IgD-negative memory B cell (primary cell): ENCODE measurements around the gene PRR32. TPM values are rescaled to one million over a fixed set of nuclear protein-coding genes. Genes with fewer than 3 reads are reported as not detected.
"Not testable (repeated sequence)": the region's sequence is repeated elsewhere in the genome, so short reads cannot be mapped to it uniquely, and the experiment has no call there.

Experiments
- H3K27ac Mint-ChIP-seq, 3 donors: one replicate each; pipeline ENCODE4 v1.8.0; 2020 to 2022; ENCODE audit warnings: mild to moderate bottlenecking in 3 of 3, mixed read lengths in 3 of 3, moderate library complexity in 1 of 3
- H3K27me3 Mint-ChIP-seq: one replicate; pipeline ENCODE4 v1.8.0; 2021; ENCODE audit warnings: mixed read lengths
- H3K36me3 Mint-ChIP-seq: one replicate; pipeline ENCODE4 v1.8.0; 2020; ENCODE audit warnings: mild to moderate bottlenecking, mixed read lengths
- H3K4me1 Mint-ChIP-seq, 3 donors: one replicate each; pipeline ENCODE4 v1.8.0; 2020 to 2022; ENCODE audit warnings: mixed read lengths in 3 of 3, mild to moderate bottlenecking in 1 of 3
- H3K4me3 Mint-ChIP-seq, 4 donors: one replicate each; pipeline ENCODE4 v1.8.0; 2020 to 2022; ENCODE audit warnings: mild to moderate bottlenecking in 4 of 4, mixed read lengths in 4 of 4, moderate library complexity in 3 of 4
- H3K9me3 Mint-ChIP-seq, 3 donors: one replicate each; pipeline ENCODE4 v1.8.0; 2020 to 2021; ENCODE audit warnings: mixed read lengths in 3 of 3, mild to moderate bottlenecking in 1 of 3
- polyA plus RNA-seq: library from polyadenylated mRNA; unstranded; fragments of 300-500 nt; fragmentation: Illumina TruSeq; gene quantifications from one replicate; pipeline ENCODE4 v1.2.3, GENCODE V29; 2021

The PRR32 gene, protein sequence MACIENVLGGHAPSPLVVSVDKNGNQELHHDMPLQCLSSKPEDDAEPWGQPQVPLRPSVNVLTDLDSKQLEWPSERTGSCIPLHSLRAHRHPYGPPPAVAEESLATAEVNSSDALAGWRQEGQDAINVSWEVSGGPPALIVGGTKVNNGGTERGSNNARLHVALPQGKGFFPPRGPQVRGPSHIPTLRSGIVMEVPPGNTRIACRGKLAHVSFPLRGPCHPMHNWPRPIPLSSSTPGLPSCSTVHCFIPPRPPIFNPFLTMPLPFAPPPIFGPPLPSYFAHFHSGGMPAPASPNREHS
- polyA plus RNA-seq: not detected

DNA sequence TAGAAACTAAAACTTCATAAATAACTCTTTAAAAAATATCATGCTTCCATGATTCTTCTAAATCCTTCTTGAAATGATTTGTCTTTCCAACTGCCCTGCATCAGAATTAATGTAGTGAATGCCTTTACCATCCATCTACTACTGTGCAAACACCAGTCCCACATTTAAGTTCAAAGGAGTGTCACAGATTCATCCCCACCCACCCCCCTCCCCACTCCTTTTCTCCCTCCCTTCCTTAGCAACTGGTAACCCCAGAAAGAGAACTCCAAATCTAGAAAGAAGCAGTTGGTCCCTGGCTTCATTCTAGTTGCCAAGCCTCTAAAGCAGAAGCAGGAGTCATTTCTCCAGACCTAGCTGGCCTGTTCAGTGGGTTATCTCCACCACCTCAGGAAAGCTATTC, at the start of gene PRR32:
PRR32 (plus strand) TSS at position 301 of the 400 bp plus-strand sequence. CDS start 115 bp downstream, outside the sequence.
- Mint-ChIP-seq H3K27me3 (no peaks in the 10 kb centered on the region), H3K27ac (peak within 1 kb of the TSS in 1 of 3 donors; percentile 62), H3K36me3 (no peaks in the 10 kb centered on the region), H3K4me3 (no peak within 1 kb of the TSS), H3K9me3 (peaks cover 0 to 4% (median 3%) of the 10 kb centered on the region in 3 donors), H3K4me1 (peaks cover 0 to 1% (median 0%) of the 10 kb centered on the region in 3 donors)

DNA sequence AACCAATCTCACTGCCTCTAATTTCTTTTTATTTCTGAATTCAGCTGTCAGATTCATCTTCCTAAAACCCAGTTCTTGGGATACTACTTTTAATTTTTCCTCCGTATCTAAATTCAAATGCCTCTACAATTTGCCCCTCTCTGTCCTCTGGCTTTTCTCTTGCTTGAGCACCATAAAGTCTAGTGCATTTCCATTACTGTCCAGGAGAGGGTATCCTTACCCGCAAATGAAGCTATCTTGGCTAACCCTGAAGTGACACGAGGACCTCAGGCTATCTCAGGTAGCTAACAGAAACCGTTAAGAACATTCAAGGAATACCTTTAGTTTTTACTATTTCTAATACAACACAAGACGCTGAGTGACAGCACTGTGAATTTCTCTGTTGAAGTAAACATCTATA, 49.4 kb upstream of the PRR32 start:
- no peaks in the 10 kb centered on the region for H3K27me3 Mint-ChIP-seq
- H3K4me3 Mint-ChIP-seq: no peak overlapping the region
- peaks cover 3 to 5% (median 4%) of the 10 kb centered on the region in 3 donors for H3K9me3 Mint-ChIP-seq
- H3K4me1 Mint-ChIP-seq: no peaks in the 10 kb centered on the region
- no peak overlapping the region for H3K27ac Mint-ChIP-seq
- H3K36me3 Mint-ChIP-seq: no peaks in the 10 kb centered on the region

DNA sequence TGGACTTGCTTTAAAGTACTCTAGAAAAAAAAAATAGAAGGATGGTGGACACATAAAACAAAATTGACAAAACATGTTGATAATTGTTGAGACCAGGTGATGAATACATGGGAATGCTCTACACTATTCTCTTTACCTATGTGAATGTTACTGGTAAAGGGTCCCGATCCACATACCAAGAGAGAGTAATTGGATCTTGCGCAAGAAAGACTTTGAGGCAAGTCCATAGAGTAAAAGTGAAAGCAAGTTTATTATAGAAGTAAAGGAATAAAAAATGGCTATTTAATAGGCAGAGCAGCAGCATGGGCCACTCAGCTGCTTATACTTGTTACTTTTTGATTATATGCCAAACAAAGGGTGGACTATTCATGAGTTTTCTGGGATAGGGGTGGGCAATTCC, 34.0 kb upstream of the PRR32 start:
- Mint-ChIP-seq H3K4me1 (no peaks in the 10 kb centered on the region), H3K27ac (no peak overlapping the region), H3K36me3 (no peaks in the 10 kb centered on the region), H3K9me3 (peaks cover 0 to 16% (median 0%) of the 10 kb centered on the region in 3 donors), H3K4me3 (no peak overlapping the region), H3K27me3 (no peaks in the 10 kb centered on the region)

DNA sequence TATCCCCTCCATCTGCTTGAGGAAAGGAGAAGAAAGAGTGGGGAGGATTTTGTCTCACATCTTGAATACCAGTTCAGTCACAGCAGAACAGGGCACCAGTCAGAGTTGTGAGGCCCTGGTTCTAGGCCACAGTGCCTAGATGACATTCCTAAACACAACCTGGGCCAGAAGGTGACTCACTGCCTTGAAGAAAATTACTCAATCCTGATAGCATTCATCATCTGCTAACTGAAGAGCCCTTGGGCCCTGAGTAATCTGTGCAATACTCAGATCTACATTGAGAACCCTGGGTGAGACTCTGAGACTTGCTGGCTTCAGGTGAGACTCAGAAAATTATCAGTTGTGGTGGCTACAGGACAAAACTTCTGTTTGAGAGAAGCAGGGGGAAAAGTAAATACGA, 20.5 kb upstream of the PRR32 start:
- no peaks in the 10 kb centered on the region for H3K36me3 Mint-ChIP-seq
- H3K27ac Mint-ChIP-seq: no peak overlapping the region
- H3K4me1 Mint-ChIP-seq: no peaks in the 10 kb centered on the region
- H3K4me3 Mint-ChIP-seq: no peak overlapping the region
- peaks cover 0 to 2% (median 1%) of the 10 kb centered on the region in 3 donors for H3K9me3 Mint-ChIP-seq
- no peaks in the 10 kb centered on the region for H3K27me3 Mint-ChIP-seq

DNA sequence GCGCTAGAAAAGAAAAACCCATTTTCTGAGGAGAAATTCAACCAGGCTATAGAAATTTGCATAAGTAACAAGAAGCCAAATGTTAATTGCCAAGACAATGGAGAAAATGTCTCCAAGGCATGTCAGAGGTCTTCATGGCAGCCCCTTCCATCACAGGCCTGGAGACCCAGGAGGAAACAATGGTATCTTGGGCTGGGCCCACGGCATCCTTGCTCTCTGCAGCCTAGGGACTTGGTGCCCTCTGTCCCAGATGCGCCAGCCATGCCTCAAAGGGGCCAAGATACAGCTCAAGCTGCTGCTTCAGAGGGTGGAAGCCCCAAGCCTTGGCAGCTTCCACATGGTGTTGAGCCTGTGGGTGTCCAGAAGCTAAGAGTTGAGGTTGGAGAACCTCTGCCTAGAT, 12.7 kb upstream of the PRR32 start:
- H3K36me3 Mint-ChIP-seq, H3K4me3 Mint-ChIP-seq, H3K27ac Mint-ChIP-seq, H3K4me1 Mint-ChIP-seq, H3K27me3 Mint-ChIP-seq: not testable (repeated sequence)
- H3K9me3 Mint-ChIP-seq: peaks cover 2 to 23% (median 3%) of the 10 kb centered on the region in 3 donors

DNA sequence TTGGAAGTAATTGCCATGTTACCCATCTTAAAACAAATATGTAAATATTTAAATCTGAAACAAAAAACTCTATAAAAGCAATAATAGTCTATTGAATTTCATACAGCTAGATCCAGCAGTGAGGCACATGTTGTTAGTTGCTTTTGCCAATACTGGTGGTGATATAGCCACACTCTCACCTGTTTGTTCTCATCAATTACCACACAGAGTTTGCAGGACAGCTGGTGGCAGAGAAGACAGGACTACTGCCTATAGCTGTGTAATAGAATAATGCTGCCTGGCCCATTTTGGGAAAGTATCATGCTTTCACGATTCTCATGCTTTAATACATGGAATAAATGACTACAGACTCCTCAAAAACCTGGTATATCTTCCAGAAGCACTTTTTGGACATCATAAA, 3.7 kb upstream of the PRR32 start:
- H3K27me3 Mint-ChIP-seq: no peaks in the 10 kb centered on the region
- no peaks in the 10 kb centered on the region for H3K36me3 Mint-ChIP-seq
- no peak overlapping the region for H3K27ac Mint-ChIP-seq
- peaks cover 0 to 9% (median 3%) of the 10 kb centered on the region in 3 donors for H3K9me3 Mint-ChIP-seq
- no peak overlapping the region for H3K4me3 Mint-ChIP-seq
- H3K4me1 Mint-ChIP-seq: peaks cover 0 to 1% (median 0%) of the 10 kb centered on the region in 3 donors

DNA sequence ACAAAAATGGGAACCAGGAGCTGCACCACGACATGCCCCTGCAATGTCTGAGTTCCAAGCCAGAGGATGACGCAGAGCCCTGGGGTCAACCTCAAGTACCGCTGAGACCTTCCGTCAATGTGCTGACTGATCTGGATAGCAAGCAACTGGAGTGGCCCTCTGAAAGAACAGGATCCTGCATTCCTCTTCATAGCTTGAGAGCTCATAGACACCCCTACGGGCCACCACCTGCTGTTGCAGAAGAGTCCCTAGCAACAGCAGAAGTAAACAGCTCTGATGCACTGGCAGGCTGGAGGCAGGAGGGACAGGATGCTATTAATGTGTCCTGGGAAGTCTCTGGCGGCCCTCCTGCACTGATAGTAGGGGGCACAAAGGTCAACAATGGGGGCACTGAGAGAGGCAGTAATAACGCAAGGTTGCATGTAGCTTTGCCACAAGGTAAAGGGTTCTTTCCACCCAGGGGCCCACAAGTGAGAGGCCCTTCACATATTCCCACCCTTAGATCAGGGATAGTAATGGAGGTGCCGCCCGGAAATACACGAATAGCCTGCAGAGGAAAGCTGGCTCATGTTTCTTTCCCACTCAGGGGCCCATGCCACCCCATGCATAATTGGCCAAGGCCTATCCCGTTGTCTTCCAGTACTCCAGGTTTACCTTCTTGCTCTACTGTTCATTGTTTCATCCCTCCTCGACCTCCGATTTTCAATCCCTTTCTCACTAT, 1.3 kb downstream of the PRR32 start:
- no peaks in the 10 kb centered on the region for H3K36me3 Mint-ChIP-seq
- H3K27ac Mint-ChIP-seq: no peak overlapping the region
- no peak overlapping the region for H3K4me3 Mint-ChIP-seq
- H3K4me1 Mint-ChIP-seq: peaks cover 0 to 1% (median 0%) of the 10 kb centered on the region in 3 donors
- H3K9me3 Mint-ChIP-seq: peaks cover 0 to 4% (median 3%) of the 10 kb centered on the region in 3 donors
- no peaks in the 10 kb centered on the region for H3K27me3 Mint-ChIP-seq

DNA sequence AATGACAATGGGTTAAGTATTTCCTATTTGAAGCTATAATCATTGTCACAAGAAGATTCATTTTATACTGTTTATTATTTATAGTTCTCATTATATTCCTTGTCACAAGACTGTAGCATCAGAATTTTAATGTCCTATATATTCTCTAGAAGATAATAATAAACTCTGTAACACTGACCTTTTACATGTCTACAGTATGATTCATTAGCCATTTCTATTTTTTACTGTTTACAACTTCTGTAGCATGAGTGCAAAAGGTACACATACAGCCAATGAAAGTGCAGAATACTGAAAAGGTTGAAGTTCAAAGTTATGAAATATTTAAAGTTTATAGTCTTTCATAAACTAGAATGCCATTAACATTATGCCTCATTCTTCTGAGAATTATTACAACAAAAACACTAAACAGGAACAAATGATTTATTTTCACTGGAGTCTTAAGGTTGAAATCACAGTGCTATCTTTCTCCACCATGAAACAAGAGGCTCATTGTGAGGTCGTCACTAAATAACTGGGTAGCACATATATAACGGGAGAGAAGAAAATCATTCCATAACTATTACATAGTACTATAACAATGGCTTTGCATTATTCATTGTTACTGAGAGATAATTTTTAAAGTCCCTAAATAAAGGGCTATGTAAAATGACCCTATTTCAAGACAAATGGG, 4.9 kb downstream of the PRR32 start:
- H3K27ac Mint-ChIP-seq: no peak overlapping the region

DNA sequence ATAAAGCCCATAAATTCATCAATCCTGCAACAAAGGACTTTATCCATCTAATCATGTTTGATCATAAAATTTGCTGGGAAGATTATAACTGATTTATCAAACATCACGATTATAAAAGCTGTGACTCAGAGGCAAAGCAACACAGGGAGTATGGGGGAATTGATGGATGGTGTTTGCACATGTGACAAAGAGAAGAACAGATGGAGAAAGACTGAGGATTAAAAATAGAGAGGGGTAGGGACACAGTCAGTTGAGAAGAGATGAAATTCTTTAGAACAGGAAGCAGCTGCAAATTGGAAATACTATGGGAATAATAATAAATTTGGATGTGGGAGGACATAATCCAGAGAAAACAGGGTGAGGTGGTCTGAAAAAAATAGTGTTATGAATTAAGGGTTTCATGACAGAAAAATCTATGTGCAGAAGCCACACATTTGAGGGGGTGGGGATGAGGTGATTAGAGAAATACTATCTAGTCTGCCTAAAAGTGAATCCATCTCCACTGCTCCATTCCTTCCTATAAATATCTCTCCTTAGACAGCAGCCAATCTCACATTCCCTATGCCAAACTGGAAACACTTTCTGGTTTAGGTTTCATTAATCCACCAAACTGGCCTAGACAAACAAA, 6.2 kb downstream of the PRR32 start:
- Mint-ChIP-seq H3K27me3 (no peaks in the 10 kb centered on the region), H3K9me3 (no peaks in the 10 kb centered on the region), H3K36me3 (no peaks in the 10 kb centered on the region), H3K4me1 (no peaks in the 10 kb centered on the region), H3K27ac (no peak overlapping the region), H3K4me3 (no peak overlapping the region)

More for the DNA sequence above, 4.9 kb downstream of the PRR32 start:
- peaks cover 0 to 1% (median 0%) of the 10 kb centered on the region in 3 donors for H3K4me1 Mint-ChIP-seq
- H3K27me3 Mint-ChIP-seq: no peaks in the 10 kb centered on the region
- no peaks in the 10 kb centered on the region for H3K36me3 Mint-ChIP-seq
- peaks cover 0 to 4% (median 0%) of the 10 kb centered on the region in 3 donors for H3K9me3 Mint-ChIP-seq
- H3K4me3 Mint-ChIP-seq: no peak overlapping the region

DNA sequence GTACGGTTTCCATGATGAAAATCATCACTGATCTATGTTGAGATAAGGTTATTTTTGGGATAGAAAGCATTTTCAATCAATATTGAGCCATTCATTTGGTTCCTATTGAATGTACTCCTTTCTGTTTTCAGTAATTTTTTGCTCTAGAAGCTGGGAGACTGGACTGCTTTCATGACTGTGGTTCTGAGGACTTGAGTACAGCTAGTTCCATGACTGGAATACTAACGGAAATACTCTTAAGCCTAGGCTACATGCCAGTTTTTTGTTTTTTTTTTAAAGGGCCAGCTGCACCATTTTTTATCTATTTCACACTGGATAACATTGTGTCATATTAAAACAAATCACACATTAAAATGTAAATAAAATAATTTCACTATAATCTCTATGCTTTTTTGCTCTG, 16.7 kb downstream of the PRR32 start:
- no peaks in the 10 kb centered on the region for H3K36me3 Mint-ChIP-seq
- no peak overlapping the region for H3K4me3 Mint-ChIP-seq
- no peaks in the 10 kb centered on the region for H3K27me3 Mint-ChIP-seq
- peaks cover 0 to 6% (median 4%) of the 10 kb centered on the region in 3 donors for H3K9me3 Mint-ChIP-seq
- no peaks in the 10 kb centered on the region for H3K4me1 Mint-ChIP-seq
- H3K27ac Mint-ChIP-seq: no peak overlapping the region

DNA sequence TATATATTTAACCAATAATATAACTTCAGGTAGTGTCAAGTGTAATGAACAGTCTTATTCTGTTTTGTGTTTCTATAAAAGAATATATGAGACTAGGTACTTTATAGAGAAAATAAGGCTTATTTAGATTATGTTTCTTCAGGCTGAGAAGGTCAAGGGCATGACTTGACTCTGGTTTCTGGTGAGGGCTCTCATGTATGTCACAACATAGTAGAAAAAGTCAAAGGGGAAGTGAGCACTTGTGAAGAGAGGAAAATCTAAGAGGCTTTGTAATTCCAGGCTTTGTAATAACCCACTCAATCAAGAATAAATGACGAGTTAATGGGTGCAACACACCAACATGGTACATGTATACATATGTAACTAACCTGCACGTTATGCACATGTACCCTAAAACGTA, 27.6 kb downstream of the PRR32 start:
- H3K27ac Mint-ChIP-seq: no peak overlapping the region

DNA sequence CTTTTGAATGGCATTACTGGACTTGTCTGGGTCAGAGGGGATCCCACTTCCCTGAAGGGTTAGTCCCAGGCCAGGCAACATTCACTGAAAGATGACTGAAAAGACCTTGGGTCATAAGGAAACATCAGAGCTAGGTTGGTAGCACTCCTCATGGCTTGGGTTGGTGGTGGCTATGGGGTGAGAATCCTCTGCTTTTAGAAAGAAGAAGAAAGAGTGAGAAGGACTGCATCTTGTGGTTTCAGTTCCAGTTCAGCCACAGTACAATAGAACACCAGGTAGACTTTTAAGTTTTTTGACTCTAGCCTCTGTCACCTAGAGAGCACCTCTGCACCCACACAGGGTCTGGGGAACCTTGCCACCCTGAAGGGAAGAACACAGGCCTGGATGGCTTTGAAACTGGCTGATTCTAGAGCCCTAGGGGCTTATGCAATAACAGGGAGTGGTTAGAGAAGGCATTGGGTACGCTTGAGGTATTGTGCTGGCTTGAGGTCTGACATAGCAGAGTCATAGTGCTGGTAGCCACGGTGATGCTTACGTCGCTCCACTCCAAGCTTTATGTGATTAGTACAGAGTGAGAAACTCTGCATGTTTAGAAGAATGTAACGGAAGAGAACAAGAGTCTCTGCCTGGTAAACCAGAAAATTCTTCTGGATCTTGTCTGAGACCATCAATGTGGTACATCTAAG, 36.5 kb downstream of the PRR32 start:
- no peak overlapping the region for H3K27ac Mint-ChIP-seq
- H3K27me3 Mint-ChIP-seq: no peaks in the 10 kb centered on the region
- H3K9me3 Mint-ChIP-seq: peaks cover 2 to 10% (median 6%) of the 10 kb centered on the region in 3 donors
- no peaks in the 10 kb centered on the region for H3K4me1 Mint-ChIP-seq
- H3K4me3 Mint-ChIP-seq: no peak overlapping the region
- no peaks in the 10 kb centered on the region for H3K36me3 Mint-ChIP-seq

More for the DNA sequence above, 27.6 kb downstream of the PRR32 start:
- no peaks in the 10 kb centered on the region for H3K36me3 Mint-ChIP-seq
- H3K4me3 Mint-ChIP-seq: no peak overlapping the region
- peaks cover 3 to 12% (median 4%) of the 10 kb centered on the region in 3 donors for H3K9me3 Mint-ChIP-seq
- no peaks in the 10 kb centered on the region for H3K4me1 Mint-ChIP-seq
- no peaks in the 10 kb centered on the region for H3K27me3 Mint-ChIP-seq
